ENCODE results near the gene TM7SF2.
"Not testable (repeated sequence)": the region's sequence is repeated elsewhere in the genome, so short reads cannot be mapped to it uniquely, and the experiment has no call there.

TM7SF2 gene

DNA sequence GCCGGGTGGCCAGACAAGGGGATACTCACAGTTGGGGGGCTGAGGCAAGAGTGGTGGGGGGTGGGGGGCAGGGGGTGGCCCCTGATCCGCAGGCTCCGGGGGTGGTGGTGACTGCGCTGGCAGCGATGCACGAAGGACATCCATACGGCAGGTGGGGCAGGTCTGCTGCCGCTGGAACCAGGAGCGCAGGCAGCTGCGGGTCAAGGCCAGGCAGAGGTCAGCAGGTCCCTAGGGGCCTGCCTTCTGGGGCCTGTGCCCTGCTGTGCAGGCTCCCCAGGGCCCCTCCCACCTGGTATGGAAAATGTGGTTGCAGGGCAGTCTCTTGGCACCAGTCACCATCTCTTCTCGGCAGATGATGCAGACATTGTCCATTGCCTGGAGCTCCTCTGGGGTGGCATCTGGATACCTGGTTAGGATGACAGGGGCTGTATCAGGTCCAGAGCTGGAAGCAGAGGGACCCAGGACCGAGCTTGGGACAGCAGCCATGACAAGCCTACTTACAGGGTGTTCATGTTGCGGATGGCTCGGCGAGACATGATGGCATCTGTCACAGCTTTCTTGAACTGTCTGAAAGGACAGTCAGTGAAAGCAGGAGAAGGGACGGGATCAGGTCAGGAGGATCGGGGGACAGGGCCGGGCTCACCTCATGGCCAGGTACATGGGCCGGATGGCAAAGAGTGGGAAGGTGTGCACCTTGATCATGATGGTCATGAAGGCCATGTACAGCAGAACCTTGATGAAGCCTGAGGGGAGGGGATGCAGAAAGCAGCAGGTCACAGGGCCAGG is 19.2 kb downstream of the TM7SF2 start:
- DNase-seq, result no peak

GRCh38 chr11:65131417-65131776 is 19.7 kb downstream of the TM7SF2 start:
- no peak for DNase-seq

DNA sequence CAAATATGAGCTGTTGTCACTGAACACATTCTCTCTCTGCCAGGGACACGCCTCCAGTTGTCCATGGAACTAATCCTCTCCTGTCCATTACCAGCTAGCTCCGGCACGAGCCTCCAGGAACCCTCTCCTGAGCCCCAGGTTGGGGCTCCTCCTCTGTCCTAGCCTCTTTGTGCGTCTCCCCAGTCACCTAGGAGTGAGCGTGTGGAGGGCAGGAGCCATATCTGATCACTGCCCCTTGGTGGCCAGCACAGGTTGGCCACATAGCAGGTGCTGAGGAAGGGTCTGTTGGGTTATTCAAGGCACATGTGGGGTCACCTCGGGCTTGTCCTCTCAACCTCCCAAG is 20.2 kb downstream of the TM7SF2 start:
- no peak for DNase-seq

DNA sequence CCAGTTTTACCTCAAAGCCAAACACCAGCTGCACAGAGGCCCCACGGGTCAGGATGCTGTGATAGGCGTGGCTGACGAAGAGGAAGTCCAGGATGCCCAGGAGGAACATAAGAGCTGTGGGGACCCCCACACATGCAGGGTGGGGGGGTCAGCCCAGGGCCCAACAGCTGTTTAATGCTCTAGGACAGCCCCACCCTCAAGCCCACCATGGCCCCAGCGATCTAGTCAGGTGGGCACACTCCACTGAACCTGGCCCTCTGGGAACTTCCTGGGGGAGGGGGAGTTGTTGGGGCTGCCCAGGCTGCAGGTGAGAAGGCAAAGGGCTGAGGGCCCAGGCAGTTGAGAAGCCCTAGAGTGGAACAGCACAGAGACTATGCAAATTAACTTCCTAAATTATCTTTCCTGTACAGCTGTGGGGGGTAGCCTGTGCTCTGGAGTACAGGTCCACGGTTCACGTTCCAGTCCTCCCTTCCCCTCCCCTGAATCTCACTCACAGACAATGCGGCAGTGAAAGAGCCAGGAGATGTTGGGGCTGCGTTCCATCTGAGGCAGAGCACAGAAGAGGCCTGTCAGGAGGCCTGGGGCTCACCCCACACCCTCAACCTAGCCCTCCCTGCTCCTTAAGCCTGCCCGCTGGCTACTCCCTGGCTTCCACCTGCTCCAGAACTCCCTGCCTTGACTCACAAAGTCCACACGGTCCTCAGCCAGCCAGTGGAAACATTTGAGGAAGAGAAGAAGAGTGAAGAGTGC is 20.7 kb downstream of the TM7SF2 start:
- DNase-seq, result no peak

DNA sequence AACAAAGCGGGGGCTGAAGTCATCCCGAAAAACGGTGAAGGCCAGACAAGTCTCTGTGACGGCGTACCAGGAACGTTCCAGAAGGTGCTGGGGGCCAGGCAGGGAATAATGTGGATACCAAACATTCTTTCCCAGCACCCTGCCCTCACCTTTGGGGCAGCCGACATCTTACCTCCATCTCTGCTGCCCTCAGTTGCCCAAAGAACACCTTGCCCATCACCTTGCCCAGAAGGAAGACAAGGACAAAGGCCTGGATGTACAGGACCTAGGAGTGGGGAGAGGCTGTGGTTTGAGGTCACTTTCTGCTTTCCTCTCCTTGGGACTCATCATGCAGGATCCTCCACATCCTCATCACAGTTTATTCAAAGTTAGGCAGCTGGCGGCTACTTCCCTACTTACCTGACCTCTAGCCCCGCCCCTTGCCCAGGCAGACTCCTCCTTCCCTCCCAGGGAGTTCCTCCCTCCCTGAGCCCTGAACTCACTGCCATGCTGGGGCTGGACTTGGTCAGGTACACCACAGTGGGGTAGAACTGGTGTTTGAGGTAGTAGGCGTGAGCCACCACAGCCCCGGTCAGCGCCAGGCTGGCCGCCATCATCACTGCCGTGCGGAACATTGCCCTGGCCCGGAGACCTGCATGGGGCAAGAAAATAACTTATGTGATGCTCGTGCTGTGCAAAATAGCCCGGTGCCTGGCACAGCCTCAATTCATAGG is 21.5 kb downstream of the TM7SF2 start:
- DNase-seq, result peak; percentile 68

DNA sequence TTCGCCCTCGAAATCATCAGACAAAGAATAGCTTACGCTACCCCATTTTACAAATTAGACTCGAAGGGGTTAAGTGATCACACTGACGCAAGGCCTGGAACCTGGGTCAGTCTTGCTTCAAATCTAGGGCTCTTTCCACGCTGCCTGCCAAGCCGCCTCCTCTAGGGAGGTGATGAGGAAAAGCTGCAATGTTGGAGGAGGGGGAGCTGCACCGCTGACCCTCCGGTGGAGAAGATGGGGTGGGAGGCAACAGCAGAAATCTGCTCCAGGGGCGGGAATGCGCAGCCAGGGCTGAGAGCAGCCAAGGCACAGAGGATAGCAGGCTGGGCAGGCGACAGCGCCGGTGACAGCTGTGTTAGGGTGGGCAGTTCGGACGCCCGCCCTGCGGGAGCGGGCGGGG is 22.1 kb downstream of the TM7SF2 start:
- no peak for DNase-seq

GRCh38 chr11:65134240-65134951 is 22.7 kb downstream of the TM7SF2 start, which contains the start of gene SYVN1:
SYVN1 (minus strand) TSS chr11:65134519; CDS start chr11:65133601, 918 bp downstream.
- peak; percentile 94 for DNase-seq

- DNase-seq, result peak; percentile 80
Measured at GRCh38 chr11:65134952-65135632, 23.4 kb downstream of the TM7SF2 start.

DNA sequence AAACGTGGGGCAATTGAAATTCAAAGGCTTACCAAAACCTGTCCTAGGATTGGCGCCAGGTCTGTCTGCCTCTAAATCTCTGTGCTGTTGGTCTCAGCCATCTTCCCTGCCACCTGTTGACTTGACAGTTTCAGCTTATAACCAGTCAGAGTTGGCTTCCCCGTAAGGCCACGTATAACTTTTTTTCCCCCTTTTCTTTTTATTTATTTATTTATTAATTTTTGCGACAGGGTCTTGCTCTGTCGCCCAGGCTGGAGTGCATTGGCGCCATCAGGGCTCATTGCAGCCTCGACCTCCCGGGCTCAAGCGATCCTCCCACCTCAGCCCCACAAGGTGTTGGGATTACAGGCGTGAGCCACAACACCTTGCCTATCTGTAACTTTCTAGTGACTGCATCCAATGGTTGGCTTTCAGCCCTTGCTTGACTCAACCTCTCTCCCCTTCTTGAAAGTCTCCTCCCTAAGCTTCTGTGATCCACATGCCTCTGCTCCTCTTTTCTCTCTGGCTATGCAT is 24.0 kb downstream of the TM7SF2 start:
- no peak for DNase-seq

GRCh38 chr11:65136515-65137096 is 24.9 kb downstream of the TM7SF2 start:
- DNase-seq, result no peak

DNA sequence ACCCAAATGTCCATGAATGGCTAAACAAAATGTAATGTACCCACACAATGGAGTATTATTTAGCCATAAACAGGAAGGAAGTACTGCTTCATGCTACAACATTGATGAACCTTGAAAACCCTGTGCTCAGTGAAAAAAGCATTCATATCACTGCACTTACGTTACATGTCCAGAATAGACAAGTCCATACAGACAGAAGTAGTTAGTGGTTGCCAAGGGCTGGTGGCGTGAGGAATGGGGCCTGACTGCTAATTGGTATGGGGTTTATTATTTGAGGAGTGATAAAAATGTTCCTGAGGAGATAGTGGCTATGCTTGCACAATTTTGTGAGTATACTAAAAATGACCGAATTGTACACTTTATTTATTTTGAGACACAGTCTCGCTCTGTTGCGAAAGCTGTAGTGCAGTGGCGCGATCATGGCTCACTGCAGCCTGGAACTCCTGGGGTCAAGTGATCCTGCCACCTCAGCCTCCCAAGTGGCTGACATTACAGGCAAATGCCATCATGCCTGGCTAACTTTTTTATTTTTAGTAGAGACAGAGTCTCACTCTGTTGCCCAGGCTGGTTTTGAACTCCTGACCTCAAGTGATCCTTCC is 30.3 kb downstream of the TM7SF2 start:
- DNase-seq, result no peak

DNA sequence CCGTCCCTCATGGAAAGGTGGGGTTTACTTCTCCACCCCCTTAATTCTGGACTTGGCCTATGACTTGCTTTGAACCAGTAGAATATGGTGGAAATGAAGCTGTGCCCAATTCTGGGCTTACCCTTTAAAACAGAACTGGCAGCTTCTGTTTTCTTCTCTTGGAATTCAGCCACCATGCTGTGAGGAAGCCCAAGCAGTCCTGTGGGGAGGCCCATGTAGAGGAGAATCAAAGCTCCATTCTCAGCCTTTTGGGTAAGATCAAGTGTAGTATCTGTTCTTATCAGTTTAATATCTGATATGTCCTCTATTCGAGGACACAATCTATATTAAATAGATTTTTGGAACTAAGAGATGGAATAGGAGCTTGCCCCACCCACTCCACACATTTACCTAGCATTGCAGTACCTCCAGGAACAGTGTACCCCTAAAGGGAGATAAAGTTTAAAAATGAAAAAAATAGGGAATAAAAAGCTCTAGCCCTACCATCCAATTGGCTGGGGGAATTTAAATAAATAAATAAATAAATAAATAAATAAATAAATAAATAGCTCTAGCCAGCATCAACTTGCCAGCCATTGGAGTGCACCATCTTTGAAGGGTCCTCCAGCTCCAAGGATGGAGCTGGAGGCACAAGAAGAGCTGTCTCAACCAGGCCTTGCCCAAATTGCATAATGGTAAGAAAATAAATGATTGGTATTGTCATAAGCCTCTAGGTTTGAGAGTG is 35.8 kb downstream of the TM7SF2 start:
- DNase-seq, result no peak

GRCh38 chr11:65148657-65149056 is 37.0 kb downstream of the TM7SF2 start:
- no peak for DNase-seq

DNA sequence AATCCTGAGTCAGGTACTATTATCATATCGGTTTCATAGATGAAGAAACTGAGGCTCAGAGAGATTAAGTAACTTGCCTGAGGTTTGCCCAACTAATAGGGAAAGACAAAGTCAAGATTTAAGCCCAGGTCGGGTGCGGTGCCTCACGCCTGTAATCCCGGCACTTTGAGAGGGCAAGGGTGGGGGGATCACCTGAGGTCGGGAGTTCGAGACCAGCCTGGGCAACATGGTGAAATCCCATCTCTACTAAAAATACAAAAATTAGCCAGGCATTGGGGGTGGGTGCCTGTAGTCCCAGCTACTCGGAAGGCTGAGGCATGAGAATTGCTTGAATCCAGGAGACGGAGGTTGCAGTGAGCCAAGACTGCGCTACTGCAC is 38.4 kb downstream of the TM7SF2 start:
- DNase-seq, result not testable (repeated sequence)

- DNase-seq, result no peak
Measured at GRCh38 chr11:65150509-65151299, 39.0 kb downstream of the TM7SF2 start.

DNA sequence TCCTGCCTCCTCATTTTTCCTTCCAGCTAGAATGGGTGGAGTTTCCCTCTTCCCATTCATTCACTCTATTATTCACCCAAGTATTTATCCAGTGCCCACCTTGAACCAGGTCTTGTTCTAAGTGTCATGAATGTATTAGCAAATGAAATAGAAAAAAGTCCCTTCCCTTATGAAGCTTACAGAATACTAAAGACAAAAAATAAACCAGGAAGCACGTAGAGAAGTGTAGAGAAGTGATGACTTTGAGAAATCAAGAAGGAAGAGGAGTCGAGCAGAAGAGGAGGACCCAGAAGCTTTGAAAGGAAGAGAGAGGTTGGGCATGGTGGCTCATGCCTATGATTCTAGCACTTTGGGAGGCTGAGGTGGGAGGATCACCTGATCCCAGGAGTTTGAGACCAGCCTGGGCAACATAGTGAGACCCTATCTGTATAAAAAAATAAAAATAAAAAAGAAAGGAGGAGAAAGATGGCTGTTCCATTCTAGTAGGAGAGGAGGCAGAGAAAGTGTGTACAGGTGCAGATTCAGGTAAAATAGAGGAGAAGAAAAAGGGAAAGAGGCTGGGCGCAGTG is 39.7 kb downstream of the TM7SF2 start:
- DNase-seq, result no peak

GRCh38 chr11:65152122-65152521 is 40.5 kb downstream of the TM7SF2 start:
- no peak for DNase-seq

DNA sequence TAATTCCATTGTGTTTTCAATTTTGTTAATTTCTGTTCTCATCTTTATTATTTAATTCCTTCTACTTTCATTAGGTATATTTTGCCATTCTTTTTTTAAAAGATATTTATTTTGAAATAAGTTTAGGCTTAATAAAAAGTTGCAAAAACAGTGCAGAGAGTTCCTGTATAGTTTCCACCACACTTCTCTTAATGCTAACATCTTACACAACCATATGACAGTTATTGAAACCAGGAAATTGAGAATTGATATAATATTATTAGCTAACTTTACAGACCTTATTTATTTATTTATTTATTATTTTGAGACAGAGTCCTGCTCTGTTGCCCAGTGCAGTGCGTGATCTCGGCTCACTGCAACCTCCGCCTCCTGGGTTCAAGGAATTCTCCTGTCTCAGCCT is 44.6 kb downstream of the TM7SF2 start:
- DNase-seq, result no peak

- no peak for DNase-seq
Measured at GRCh38 chr11:65156926-65157325, 45.3 kb downstream of the TM7SF2 start.

DNA sequence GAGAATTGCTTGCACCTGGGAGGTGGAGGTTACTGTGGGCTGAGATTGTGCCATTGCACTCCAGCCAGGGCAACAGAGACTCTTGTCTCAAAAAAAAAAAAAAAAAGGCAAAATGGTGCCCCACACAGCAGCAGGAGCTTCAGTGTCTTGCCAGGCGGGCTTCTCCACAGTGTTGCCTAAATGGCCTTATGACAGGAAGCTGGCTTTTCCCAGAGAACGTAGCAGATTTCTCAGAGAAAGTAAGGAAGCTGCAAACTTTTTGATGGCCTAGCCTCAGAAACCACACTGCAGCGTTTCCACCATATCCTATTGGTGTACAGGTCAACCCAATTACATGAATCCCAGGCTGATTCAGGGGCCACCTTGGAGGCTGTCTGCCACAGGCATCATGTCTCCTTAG is 45.7 kb downstream of the TM7SF2 start:
- no peak for DNase-seq

Measured in activated naive CD4-positive, alpha-beta T cell treated with anti-CD3 and anti-CD28 coated beads, Interleukin-2, amount 50 U/mL, for 16 hours (primary cell).